HG02840 (cell line): Measurements from ENCODE around the gene PIAS3.

Experiments
- ATAC-seq: cut with Tn5 transposase; IDR thresholded peaks from one replicate; pipeline ENCODE4 v1.9.1; 2021; ENCODE audit warnings: mild to moderate bottlenecking, moderate library complexity, moderate number of reproducible peaks; ENCODE audit not compliant: unreplicated experiment, low FRiP score

Gene PIAS3

DNA sequence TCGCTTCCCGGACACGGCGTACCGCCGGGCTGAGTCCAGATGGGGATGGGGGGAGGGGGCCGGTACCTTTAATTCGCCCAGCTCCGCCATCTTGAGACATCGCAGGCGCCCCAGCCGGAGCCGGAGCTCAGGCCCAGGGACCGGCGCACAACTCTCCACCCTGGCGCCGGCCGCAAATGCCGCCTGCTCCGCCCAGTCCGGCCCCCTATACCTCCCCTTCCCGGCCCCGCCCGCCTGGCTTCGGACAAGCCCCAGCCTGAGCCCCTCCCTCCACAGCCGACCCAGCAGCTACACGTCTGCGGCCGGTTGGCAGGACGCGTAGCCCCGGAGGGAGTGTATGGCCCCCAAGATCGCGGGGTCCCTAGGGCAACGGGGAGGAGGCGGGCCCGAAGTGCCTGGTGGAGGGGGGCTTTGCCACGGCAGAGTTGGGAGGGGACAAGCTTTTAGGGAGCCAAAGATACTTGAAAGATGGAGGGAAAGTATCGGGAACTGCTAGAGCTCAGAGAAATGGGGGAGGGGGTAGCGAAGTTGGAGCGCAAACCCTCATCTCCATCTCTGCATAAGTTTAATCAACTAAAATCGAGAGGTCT lies at the start of gene PIAS3:
PIAS3 (minus strand) TSS at position 181 of the 590 bp plus-strand sequence; CDS start at position 90, 91 bp downstream.
- peak; percentile 73 for ATAC-seq

DNA sequence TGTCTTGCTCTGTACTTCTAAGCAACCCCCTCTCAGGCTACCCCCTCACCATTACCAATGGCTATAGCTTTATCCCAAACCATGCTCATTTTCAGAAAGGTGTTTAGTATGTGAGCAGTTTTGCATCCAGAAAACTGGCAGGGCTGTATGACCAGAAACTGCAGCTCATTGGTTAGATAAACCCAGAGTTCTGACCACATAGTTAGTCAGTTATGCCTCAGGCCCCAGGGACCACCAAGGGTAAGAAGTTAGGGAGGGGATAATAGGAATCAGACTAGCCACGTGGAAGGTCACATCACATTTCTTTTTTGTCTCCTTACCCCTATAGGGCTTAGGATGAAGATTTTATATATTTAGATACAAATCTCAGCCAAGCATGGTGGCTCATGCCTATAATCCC lies 49.8 kb upstream of the PIAS3 start:
- ATAC-seq, result no peak

DNA sequence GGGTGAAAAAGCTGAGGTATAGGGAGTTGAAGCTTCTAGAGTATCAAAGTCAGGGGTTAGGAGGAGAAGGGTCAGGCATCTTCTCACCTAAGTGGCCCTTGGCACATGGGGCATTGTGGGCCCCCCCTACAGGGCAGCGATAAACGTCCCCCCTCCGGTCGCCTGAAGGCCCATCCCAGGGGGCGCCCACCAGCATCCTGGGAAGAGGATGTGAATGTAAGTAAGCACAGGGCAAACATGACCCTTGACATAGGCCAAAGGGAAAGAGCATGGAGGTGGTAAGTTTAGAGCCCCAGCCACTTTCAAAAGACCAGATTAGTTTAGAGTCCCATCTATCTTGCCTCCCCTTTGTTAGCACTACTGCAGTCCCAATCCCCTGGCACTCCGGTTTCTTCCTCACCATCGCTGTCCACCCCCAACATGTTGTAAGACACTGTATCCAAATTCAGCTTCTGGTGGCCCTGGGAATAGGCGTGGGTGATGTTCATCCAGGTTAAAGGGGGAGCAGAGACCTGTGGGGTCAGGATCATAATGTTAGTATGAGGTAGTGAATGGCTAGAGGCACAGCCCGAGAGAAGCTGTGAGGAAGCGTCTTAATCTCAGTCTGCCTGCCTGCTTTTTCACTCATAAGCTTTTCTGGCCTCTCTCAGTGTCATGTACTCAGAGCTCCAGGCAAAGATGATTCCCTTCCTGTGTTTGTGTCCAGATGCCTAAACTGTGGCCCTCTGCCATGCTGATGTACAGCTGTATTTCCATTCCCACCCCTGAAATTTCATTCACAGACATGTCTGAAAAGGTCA lies 48.3 kb upstream of the PIAS3 start:
- no peak for ATAC-seq

DNA sequence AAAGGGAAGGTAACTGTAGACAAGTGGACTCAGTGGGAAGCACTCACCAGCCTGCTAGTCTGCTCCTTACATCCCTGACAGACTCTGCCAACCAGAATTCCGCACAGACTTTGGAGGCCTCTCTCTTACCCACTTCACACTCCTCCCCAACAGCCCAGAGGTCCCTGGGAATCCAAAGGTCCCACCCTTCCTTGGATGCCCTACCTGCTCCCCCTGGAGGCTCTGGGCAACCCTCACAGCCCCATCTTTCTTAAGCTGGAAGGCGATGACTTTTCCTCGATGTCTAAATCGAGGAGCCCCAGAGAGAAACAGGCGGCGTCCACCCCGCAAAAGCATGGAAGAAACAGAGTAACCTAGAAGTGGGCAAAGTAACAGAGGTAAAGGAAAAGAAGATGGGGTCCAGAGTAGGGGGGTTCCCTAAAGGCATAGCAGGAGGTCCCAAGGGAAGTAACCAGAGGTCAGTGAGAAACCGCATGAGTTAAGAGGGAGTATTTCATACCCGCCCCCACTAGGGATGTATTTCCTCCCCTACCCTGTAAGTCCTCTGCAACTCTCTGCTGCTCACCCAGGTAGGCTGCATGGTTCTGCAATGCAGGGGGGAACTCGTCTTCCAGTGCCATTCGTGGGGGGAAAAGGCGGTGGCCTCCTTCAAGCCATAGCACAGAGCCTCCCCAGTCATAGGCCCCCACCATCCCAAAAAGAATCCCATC lies 42.6 kb upstream of the PIAS3 start:
- no peak for ATAC-seq

DNA sequence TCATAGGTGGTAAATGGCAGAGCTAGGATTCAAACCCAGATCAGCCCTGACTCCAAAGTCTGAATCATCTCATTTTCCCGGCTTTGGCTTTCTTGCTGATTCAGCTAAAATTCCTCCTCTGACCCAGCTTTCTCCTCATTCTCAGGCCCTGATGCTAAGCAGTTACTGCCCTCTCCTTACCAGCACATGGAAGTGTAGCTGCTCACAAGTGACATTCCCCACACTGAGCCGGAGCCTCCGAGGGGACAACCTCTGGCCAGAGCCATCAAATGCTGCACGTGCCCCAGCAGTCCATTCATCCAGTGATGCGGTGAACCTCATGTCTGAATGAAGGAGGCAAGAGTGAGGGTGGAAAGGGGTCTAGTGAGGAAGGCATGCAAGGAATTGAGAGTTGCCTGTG lies 39.9 kb upstream of the PIAS3 start:
- ATAC-seq, result no peak

DNA sequence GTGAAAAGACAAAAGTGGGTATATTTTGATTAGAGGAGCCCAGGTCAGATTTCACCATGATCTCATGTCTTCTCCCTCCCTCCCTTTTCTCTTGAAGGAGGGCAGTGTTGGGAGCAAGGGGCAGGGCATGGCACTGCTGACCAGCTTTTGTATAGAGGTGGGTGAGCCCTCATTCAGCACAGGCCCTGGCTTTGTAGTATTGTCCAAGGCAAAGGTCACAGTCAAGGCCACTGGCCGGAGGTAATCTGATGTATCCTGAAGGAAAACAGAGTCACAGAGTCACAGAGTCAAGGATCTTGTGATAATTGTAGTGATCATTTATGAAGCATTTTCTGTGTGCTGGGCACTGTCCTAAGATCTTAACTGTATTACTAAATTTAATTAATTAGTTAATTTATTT lies 39.1 kb upstream of the PIAS3 start:
- no peak for ATAC-seq

DNA sequence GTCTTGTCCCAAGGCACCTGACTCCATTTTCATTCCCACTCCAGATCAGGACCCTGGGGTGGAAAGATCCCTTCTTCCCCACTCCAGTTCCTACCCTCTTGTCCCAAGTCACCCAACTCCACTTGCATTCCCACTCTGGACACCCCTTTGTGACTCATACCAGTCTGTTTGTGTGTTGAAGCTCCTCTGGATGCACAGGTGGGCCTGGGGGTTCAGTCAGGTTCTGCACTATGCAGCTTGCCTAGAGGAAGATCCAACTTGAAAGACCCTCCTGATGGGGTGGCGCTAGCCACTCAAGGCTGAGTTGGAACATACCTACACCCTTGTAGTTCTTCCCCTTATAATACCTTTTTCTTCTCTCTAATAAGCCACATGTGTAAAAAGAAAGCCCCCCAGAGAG lies 36.6 kb upstream of the PIAS3 start:
- ATAC-seq, result no peak

DNA sequence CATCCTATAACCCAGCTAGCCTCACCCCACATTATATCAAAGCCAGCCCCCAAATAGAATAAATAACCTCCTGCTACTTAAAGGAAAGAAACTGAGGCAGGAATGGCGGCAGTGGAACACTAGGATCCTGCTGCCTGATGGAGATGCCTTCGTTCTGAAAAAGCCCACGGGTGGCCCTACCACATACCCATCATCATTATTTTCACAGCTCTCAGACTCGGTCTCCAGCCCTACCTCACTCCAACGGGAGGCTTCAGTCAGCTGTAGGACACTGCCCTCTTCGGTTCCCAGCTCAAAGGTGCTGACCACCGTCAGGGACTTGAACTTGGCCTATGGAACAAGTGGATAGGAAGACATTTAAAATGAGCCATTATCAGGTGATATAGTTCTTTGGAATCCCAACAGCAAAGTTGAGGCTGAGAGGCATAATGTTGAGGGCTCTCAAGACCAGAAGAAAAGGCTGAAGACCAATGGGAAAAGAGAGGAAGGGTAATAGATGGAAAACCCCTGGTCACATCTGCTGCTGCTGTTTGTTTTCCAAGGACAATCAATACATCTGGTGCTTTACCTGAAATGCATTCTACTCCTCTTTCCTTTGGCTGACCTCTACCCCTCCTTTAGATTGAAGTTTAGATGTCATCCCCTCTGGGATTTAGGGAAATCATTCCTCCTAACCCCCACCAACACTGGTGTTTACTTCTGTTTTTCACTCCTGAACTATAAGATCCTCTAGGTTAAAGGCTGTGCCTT lies 34.6 kb upstream of the PIAS3 start:
- ATAC-seq, result no peak

DNA sequence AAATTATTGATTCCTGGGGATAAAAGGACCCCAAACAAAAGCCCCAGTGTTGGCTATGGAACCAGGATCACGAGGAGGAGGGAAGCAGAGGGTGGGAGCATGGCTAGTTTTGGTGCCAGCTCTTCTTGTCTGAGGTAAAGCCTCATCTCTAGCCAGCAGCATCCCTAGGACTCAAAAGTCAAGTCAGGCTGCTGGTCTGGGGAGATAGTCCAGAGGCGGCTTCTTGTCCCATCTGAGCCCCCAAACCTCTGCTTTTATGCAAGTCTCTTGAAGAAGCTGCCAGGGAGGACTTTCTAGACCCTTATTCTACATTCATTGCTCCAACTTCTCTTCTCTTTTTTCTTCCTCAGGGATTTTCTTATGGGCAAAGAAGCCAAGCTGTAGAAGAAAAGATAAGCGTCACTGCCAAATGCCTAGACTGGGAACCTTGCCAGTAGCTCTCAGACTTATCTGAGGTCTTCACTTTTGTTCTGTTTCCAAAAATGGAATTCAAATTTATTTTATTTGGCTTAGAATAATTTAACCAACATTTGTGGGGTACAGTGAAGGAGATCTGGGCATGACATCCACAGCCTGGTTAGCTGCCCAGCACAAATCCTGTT lies 33.7 kb upstream of the PIAS3 start:
- ATAC-seq, result no peak

DNA sequence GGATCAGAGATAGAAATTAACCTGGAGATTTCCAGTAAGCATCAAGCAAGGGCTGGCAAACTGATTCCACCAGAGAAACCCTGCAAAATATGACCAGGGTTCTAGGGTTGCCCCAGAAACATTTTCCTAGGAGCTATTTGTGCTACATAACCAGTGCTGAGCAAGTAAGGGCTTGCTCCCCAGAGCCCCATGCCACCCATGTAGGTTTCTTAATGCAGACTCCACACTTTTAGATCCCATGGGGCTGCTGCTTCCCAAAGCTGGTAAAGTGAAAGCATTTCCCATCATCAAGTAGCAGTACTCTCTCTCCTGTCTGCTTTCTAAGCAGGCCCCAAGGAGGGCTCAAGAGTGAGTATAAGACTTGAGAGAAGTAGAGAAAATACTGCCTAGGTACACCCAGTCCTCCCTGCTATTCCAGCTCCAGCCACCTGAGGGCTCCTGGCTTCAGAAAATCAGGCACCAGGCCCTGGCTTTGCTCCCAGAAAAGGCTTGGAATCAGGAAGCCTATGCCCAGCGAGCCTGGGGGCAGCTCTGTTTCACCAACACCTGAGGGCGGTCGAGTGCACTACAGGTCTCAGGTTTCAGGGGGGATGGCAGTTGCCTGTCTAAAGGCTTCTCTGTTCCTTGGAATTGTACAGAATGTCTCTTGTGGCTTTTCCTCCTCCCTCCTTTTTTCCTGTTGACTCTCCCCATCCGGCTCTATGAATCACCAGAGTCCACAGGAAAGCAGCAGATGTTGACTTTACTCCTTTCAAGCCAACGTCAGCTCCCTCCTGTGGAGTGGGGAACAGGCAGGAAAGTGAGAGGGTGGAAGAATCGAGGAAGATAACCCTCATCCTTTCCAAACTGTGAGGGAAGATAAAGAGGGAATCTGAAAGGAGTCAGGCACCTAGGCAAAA lies 33.0 kb upstream of the PIAS3 start:
- ATAC-seq, result no peak

DNA sequence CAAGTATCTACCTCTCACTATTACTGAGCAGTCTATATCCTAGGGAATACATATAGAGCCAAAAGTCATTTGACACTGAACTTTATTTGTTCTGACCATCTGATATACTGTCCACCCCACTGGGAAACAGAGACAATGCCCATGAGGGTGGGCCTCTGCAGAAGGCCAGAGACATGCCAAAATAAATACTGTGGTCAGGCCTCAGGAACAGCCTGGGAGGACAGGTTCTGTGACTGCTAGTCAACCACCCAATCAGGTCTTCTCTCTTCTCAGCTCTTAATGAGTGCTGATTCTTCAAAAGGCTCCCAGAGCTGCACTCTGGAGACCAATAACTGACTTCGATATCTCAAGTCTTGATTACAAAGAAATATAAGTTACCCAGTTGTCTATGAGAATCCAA lies 32.3 kb upstream of the PIAS3 start:
- no peak for ATAC-seq

DNA sequence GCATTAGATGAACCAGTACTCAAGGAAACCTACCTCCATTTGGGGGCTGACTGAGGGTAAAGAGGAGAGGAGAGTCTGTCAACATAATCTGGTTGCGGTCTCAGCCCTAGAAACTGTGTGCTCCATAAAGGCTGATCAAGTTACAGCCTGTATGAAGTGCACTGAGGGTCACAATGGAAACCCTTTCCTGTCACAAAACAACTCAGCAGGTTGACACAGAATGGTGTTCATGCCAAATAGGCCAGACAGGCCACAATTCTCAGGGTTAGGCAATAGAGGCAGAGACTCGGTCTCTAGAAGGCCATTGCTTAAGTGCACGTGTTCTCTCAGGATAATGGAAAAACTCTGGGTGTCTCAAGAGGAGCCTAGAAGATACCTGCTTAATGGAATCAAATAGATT lies 30.8 kb upstream of the PIAS3 start:
- ATAC-seq, result no peak

DNA sequence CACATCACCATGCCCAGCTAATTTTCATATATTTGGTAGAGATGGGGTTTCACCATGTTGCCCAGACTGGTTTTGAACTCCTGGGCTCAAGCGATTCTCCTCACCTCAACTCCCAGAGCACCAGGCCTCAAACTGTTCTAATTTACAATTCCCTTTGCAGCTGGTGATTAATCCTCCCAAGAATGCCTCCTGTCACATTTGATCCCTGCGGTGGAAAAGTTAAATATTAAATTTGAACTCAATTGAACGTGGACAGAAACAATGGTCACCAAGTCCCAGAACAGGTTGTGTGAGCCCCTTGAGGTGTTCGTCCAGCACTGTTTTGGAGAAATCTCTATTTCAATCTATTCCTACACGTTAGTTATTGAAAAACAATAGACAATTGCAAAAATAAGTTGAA lies 28.8 kb upstream of the PIAS3 start:
- ATAC-seq, result no peak

DNA sequence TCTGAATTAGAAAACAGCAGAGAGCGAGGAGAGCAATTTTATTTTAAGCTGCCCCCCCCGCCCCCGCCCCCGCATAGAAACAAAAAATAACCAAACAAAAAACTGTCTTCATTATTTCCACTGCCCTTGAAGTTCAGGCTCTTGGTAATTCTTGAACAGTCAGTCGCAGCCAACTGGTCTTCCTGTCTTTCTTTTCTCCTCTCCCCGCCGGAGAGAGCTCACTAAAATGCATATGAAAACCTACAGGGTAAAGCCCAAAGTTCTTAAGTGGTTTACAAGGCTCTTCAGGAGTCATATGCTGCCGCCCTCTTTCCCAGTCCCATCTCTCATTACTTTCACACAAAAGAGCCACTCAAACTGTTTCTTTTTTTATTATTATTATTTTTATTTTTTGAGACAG lies 27.9 kb upstream of the PIAS3 start:
- ATAC-seq, result no peak

DNA sequence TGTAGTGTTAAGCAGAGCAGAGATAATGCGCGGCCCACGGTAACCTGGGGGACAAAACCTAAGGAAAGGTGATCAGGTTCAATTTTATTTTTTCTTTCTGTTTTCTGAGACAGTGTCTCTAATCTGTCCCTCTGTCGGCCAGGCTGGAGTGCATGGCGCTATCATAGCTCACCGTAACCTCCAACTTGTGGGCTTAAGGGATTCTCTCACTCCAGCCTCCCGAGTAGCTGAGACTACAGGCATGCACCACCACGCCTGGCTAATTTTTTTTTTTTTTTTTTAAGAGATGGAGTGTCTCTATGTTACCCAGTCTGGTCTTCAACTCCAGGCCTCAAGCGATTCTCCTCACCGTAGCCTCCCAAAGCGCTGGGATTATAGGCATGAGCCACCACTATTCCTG lies 27.5 kb upstream of the PIAS3 start:
- ATAC-seq, result no peak

DNA sequence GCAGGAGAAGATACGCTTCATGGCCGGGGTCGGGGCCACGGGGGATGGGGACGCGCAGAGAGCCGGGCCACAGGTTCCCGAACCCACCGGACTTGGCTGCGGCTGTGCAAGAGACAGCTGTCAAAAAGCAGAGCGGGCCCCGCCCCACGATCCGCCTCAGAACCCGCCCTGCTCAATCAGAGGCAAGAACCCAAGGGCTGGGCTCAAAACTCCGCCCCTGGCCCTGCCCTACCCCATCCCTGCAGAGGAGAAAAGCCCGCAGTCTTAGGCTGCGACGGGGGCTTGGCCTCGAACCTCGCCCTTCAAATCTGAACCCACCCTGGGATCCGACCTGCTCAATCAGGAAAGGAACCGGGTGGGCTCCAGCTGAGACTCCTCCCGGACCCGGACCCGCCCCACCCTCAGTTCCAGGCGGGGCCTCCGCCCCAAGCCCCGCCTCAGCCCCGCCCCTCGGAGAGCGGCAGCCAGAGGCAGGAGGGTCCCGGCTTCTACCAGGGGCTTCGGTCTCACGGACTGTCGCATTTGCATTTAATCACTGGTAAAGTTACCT lies 26.9 kb upstream of the PIAS3 start, which contains the start of gene ANKRD35:
ANKRD35 (minus strand) TSS at position 129 of the 550 bp plus-strand sequence; CDS start at position 21, 108 bp downstream.
- peak; percentile 97 for ATAC-seq

DNA sequence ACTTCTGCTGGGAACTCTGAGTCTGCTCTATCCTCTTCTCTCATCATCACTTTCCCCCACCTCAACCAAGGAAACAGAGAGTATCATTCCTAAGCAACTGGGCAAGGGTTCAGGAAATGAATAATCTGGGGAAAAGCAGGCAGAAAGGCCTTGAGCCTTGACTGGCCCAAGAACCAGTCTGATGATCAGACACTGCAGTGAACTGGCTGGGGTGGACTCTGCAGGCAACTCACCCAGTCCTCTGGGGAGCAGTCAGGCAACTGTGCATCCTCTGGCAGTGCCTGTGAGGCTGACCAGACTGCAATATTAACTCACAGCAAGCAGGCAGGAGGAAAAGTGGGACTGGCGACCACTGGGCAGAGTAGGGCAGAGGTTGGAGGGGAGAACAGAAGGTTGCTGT lies 25.8 kb upstream of the PIAS3 start:
- ATAC-seq, result no peak

DNA sequence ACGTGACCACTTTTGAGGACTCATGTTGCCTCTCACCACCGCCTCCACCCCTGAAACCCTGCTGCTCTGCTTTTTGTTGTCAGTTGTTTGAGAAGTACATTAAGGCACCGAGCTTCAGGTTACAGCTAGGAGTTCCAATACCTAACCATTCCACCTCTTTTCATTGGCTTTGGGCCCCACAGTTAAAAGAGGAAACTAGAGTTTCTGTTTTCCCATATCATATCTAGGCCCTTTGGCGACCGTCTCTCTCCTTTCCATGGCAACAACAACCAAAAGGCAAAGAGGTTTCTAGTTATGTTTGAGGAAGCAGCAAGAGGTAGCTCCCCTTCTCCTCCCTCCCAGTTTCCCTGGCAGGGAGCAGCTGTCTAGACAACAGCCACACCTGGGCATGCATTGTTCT lies 20.9 kb upstream of the PIAS3 start:
- no peak for ATAC-seq

DNA sequence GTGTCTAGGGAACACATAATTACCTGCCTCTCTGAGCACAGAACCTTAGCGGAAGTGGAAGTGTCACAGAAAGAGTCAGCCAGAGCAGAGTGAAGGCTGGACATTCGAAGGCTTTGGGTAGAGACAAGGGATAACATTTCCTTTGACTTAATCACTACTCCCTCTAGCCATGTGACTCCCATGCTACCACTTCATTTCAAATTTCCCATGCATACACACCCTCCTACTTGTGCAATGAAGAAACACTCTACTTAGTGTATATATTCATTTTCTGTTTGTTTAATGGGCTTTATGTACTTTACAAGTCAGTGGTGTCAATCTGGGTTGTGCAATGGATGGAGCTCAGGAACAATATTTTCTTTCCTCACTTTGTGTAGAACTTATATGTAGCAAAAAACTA lies 19.8 kb upstream of the PIAS3 start:
- ATAC-seq, result no peak
